ENCODE results near the gene TRAPPC4.
"Not testable (repeated sequence)": the region's sequence is repeated elsewhere in the genome, so short reads cannot be mapped to it uniquely, and the experiment has no call there.

Gene TRAPPC4

GRCh38 chr11:119018074-119018938, at the start of gene TRAPPC4, which contains the start of gene RPS25:
Gene TRAPPC4 (plus strand): TSS chr11:119018766. CDS start chr11:119018796, 30 bp downstream.
Gene RPS25 (minus strand): TSS chr11:119018343. CDS start chr11:119018284, 59 bp downstream.
- peak; percentile 92 for DNase-seq

GRCh38 chr11:118969508-118969907, 49.1 kb upstream of the TRAPPC4 start:
- DNase-seq, result not testable (repeated sequence)

- DNase-seq, result no peak
These were observed 46.9 kb upstream of the TRAPPC4 start, which contains the start of gene FOXR1 for GRCh38 chr11:118971646-118972045. Gene FOXR1 (plus strand): TSS chr11:118971761. CDS start chr11:118971932, 171 bp downstream.

- DNase-seq, result no peak
These were observed 44.6 kb upstream of the TRAPPC4 start for GRCh38 chr11:118973985-118974384.

GRCh38 chr11:118975771-118976709, 42.5 kb upstream of the TRAPPC4 start:
- no peak for DNase-seq

GRCh38 chr11:118979434-118979833, 39.1 kb upstream of the TRAPPC4 start:
- DNase-seq, result no peak

- DNase-seq, result no peak
These were observed 38.2 kb upstream of the TRAPPC4 start for GRCh38 chr11:118980191-118980881.

- not testable (repeated sequence) for DNase-seq
These were observed 34.2 kb upstream of the TRAPPC4 start for GRCh38 chr11:118984337-118984736.

- no peak for DNase-seq
These were observed 33.7 kb upstream of the TRAPPC4 start for GRCh38 chr11:118984825-118985224.

- no peak for DNase-seq
These were observed 30.3 kb upstream of the TRAPPC4 start for GRCh38 chr11:118988280-118988679.

- not testable (repeated sequence) for DNase-seq
These were observed 27.0 kb upstream of the TRAPPC4 start for GRCh38 chr11:118991486-118992038.

- peak; percentile 34 for DNase-seq
These were observed 21.5 kb upstream of the TRAPPC4 start for GRCh38 chr11:118996926-118997626.

GRCh38 chr11:118997627-118998387, 20.8 kb upstream of the TRAPPC4 start, which contains the start of gene CENATAC:
Gene CENATAC (plus strand): TSS chr11:118998138. CDS start chr11:118998198, 60 bp downstream.
- DNase-seq, result peak; percentile 98

- no peak for DNase-seq
These were observed 20.2 kb upstream of the TRAPPC4 start for GRCh38 chr11:118998388-118998717.

- DNase-seq, result no peak
These were observed 19.7 kb upstream of the TRAPPC4 start for GRCh38 chr11:118998822-118999221.

- no peak for DNase-seq
These were observed 17.7 kb upstream of the TRAPPC4 start for GRCh38 chr11:119000906-119001305.

- no peak for DNase-seq
These were observed 11.9 kb upstream of the TRAPPC4 start for GRCh38 chr11:119006656-119007055.

- no peak for DNase-seq
These were observed 7.0 kb upstream of the TRAPPC4 start for GRCh38 chr11:119011476-119012053.

GRCh38 chr11:119012629-119013170, 5.9 kb upstream of the TRAPPC4 start:
- no peak for DNase-seq
